Small intestine (tissue), 7 donors: ENCODE results near the gene ATMIN. TPM values are rescaled to one million over a fixed set of nuclear protein-coding genes. Genes with fewer than 3 reads are reported as not detected.
A peak's percentile ranks its signal among the peaks of the same experiment; 100 is the strongest.

ENCODE experiments used
- DNase-seq, 2 donors: peaks; one replicate each; pipeline versions ENCODE4 v3.0.0 to v3.0.0-alpha.2; 2013
- FAIRE-seq: peaks from 2 replicates; lab custom pipeline; 2012; peaks lifted over from hg19 to GRCh38; lab: Jason Lieb, UNC
- H3K27ac ChIP-seq, 3 donors: one replicate each; pipeline ENCODE4 v1.5.1; 2013; ENCODE audit warnings: low read length in 2 of 3, mild to moderate bottlenecking in 2 of 3, control low read depth in 1 of 3, inconsistent platforms in 1 of 3, low read depth in 1 of 3, moderate library complexity in 1 of 3
- H3K27me3 ChIP-seq, 3 donors: one replicate each; pipeline ENCODE4 v1.6.1; 2013; ENCODE audit warnings: low read length in 3 of 3, inconsistent platforms in 1 of 3; ENCODE audit not compliant: control insufficient read depth in 3 of 3, insufficient read depth in 3 of 3
- H3K36me3 ChIP-seq, 3 donors: one replicate each; pipeline ENCODE4 v1.6.1; 2013; ENCODE audit warnings: low read length in 3 of 3, inconsistent platforms in 1 of 3, low read depth in 1 of 3, mild to moderate bottlenecking in 1 of 3, moderate library complexity in 1 of 3; ENCODE audit not compliant: control insufficient read depth in 3 of 3, insufficient read depth in 2 of 3
- H3K4me1 ChIP-seq, 3 donors: one replicate each; pipeline ENCODE4 v1.6.1; 2013; ENCODE audit warnings: low read length in 2 of 3, inconsistent platforms in 1 of 3, low read depth in 1 of 3, mild to moderate bottlenecking in 1 of 3, moderate library complexity in 1 of 3; ENCODE audit not compliant: control insufficient read depth in 3 of 3, insufficient read depth in 2 of 3
- H3K4me3 ChIP-seq, 3 donors: one replicate each; pipeline ENCODE4 v1.5.1; 2013; ENCODE audit warnings: low read length in 3 of 3, control low read depth in 1 of 3, inconsistent platforms in 1 of 3, low read depth in 1 of 3, mild to moderate bottlenecking in 1 of 3, moderate library complexity in 1 of 3
- H3K9me3 ChIP-seq, 2 donors: one replicate each; pipeline ENCODE4 v1.6.1; 2013; ENCODE audit warnings: low read depth in 1 of 2, low read length in 1 of 2; ENCODE audit not compliant: control insufficient read depth in 2 of 2, insufficient read depth in 1 of 2
- WGBS, 3 donors: extraction: QIAGEN DNeasy Blood & Tissue Kit; methylation state at CpG; one replicate each; pipeline ENCODE4 v1.1.7; 2013; 5-methylcytosine and 5-hydroxymethylcytosine counted together
- polyA plus RNA-seq, 4 donors: library from polyadenylated mRNA; stranded (reverse) in 3 of 4; unstranded in 1 of 4; fragments of 200-250 nt in 3 of 4; fragments of 120-200 nt in 1 of 4; gene quantifications; one replicate each; pipeline versions ENCODE4 v1.2.1 to v1.2.3, GENCODE V29; 2013
- donor health status: healthy with polysubstance abuse.
- donor health status: control.
- donor health status: control.
- donor health status: Bipolar disorder and iron deficiency.
- donor health status: healthy.

Gene ATMIN
- polyA plus RNA-seq, 4 donors = 13.5 to 29.6 (median 15.6) TPM

- Histone ChIP-seq H3K36me3 (peaks cover 0 to 9% (median under 1%) of the 10 kb centered on the region in 3 donors), H3K27me3 (no peaks in the 10 kb centered on the region), H3K4me1 (peaks cover under 1 to 4% (median 3%) of the 10 kb centered on the region in 3 donors), H3K9me3 (no peaks in the 10 kb centered on the region), H3K4me3 (no peak overlapping the region), H3K27ac (no peak overlapping the region)
- 54 to 61% (median 60%) methylated on average over 6 of the region's 6 CpGs for WGBS, 3 donors
- no peak for DNase-seq
- FAIRE-seq = no peak
These were observed 43.7 kb upstream of the ATMIN start for GRCh38 chr16:80991792-80992430.

GRCh38 chr16:80992676-80993293 is 42.9 kb upstream of the ATMIN start:
- WGBS, 3 donors = 28 to 46% (median 38%) methylated on average over 3 of the region's 3 CpGs
- FAIRE-seq (no peak), DNase-seq (no peak)
- no peaks in the 10 kb centered on the region for H3K27me3 ChIP-seq
- H3K4me1 ChIP-seq = peaks cover 0 to 4% (median 3%) of the 10 kb centered on the region in 3 donors
- H3K36me3 ChIP-seq = peaks cover 0 to 9% (median 0%) of the 10 kb centered on the region in 3 donors
- no peak overlapping the region for H3K4me3 ChIP-seq
- H3K9me3 ChIP-seq = no peaks in the 10 kb centered on the region
- no peak overlapping the region for H3K27ac ChIP-seq

- no peaks in the 10 kb centered on the region for H3K9me3 ChIP-seq
- H3K4me1 ChIP-seq = peaks cover 0 to 9% (median 8%) of the 10 kb centered on the region in 3 donors
- H3K27ac ChIP-seq = no peak overlapping the region
- DNase-seq (peak in 1 of 2 donors; percentile 38), FAIRE-seq (no peak)
- H3K36me3 ChIP-seq = peaks cover 0 to 6% (median 0%) of the 10 kb centered on the region in 3 donors
- 50 to 61% (median 53%) methylated on average over 6 of the region's 6 CpGs for WGBS, 3 donors
- no peak overlapping the region for H3K4me3 ChIP-seq
- no peaks in the 10 kb centered on the region for H3K27me3 ChIP-seq
These were observed 42.3 kb upstream of the ATMIN start for GRCh38 chr16:80993307-80993706.

GRCh38 chr16:80993834-80994233 is 41.8 kb upstream of the ATMIN start:
- DNase-seq = no peak
- FAIRE-seq = no peak

GRCh38 chr16:80994451-80994850 is 41.2 kb upstream of the ATMIN start:
- FAIRE-seq (no peak), DNase-seq (no peak)
- Histone ChIP-seq H3K36me3 (peaks cover 0 to 6% (median 0%) of the 10 kb centered on the region in 3 donors), H3K4me3 (no peak overlapping the region), H3K27me3 (no peaks in the 10 kb centered on the region), H3K27ac (no peak overlapping the region), H3K4me1 (peaks cover 0 to 10% (median 8%) of the 10 kb centered on the region in 3 donors), H3K9me3 (no peaks in the 10 kb centered on the region)

More at GRCh38 chr16:80993834-80994233, 41.8 kb upstream of the ATMIN start:
- Histone ChIP-seq H3K9me3 (no peaks in the 10 kb centered on the region), H3K4me3 (no peak overlapping the region), H3K4me1 (peaks cover 0 to 10% (median 8%) of the 10 kb centered on the region in 3 donors), H3K36me3 (peaks cover 0 to 6% (median 0%) of the 10 kb centered on the region in 3 donors), H3K27me3 (no peaks in the 10 kb centered on the region), H3K27ac (no peak overlapping the region)

- peaks cover 0 to 10% (median 8%) of the 10 kb centered on the region in 3 donors for H3K4me1 ChIP-seq
- peak overlapping the region in 1 of 3 donors; percentile 78 for H3K27ac ChIP-seq
- H3K36me3 ChIP-seq = peaks cover 0 to 3% (median 0%) of the 10 kb centered on the region in 3 donors
- H3K9me3 ChIP-seq = no peaks in the 10 kb centered on the region
- FAIRE-seq (no peak), DNase-seq (no peak)
- H3K27me3 ChIP-seq = no peaks in the 10 kb centered on the region
- 8 to 29% (median 15%) methylated on average over 4 of the region's 4 CpGs for WGBS, 3 donors
- H3K4me3 ChIP-seq = peak overlapping the region in 1 of 3 donors; percentile 38
These were observed 38.9 kb upstream of the ATMIN start for GRCh38 chr16:80996688-80997138.

GRCh38 chr16:80997139-80997798 is 38.4 kb upstream of the ATMIN start:
- DNase-seq = peak; percentile 86 to 88
- WGBS, 3 donors = 2 to 15% (median 4%) methylated on average over 9 of the region's 9 CpGs
- Histone ChIP-seq H3K9me3 (no peaks in the 10 kb centered on the region), H3K36me3 (peaks cover 0 to 3% (median 0%) of the 10 kb centered on the region in 3 donors), H3K27ac (peak overlapping the region; percentile 73 to 93 (median 78)), H3K4me1 (peaks cover 0 to 10% (median 8%) of the 10 kb centered on the region in 3 donors), H3K4me3 (peak overlapping the region; percentile 29 to 48 (median 38)), H3K27me3 (no peaks in the 10 kb centered on the region)
- no peak for FAIRE-seq

GRCh38 chr16:80997964-80998620 is 37.5 kb upstream of the ATMIN start:
- peaks cover 0 to 3% (median 0%) of the 10 kb centered on the region in 3 donors for H3K36me3 ChIP-seq
- DNase-seq = no peak
- H3K9me3 ChIP-seq = no peaks in the 10 kb centered on the region
- no peak for FAIRE-seq
- no peak overlapping the region for H3K4me3 ChIP-seq
- H3K27me3 ChIP-seq = no peaks in the 10 kb centered on the region
- H3K27ac ChIP-seq = peak overlapping the region; percentile 14 to 78 (median 32)
- H3K4me1 ChIP-seq = peaks cover 0 to 10% (median 8%) of the 10 kb centered on the region in 3 donors
- 76 to 81% (median 80%) methylated on average over 7 of the region's 7 CpGs for WGBS, 3 donors
